NOMO-1 treated with DMSO at 0.1 percent for 48 hours (cell line): ENCODE measurements around the gene LIPE.
A peak's percentile ranks its signal among the peaks of the same experiment; 100 is the strongest.
"Not testable (repeated sequence)": the region's sequence is repeated elsewhere in the genome, so short reads cannot be mapped to it uniquely, and the experiment has no call there.

ENCODE experiments used
- DNase-seq: peaks from one replicate; lab custom pipeline; 2025; ENCODE audit not compliant: unreplicated experiment; lab: John Stamatoyannopoulos, UW

The LIPE gene, protein sequence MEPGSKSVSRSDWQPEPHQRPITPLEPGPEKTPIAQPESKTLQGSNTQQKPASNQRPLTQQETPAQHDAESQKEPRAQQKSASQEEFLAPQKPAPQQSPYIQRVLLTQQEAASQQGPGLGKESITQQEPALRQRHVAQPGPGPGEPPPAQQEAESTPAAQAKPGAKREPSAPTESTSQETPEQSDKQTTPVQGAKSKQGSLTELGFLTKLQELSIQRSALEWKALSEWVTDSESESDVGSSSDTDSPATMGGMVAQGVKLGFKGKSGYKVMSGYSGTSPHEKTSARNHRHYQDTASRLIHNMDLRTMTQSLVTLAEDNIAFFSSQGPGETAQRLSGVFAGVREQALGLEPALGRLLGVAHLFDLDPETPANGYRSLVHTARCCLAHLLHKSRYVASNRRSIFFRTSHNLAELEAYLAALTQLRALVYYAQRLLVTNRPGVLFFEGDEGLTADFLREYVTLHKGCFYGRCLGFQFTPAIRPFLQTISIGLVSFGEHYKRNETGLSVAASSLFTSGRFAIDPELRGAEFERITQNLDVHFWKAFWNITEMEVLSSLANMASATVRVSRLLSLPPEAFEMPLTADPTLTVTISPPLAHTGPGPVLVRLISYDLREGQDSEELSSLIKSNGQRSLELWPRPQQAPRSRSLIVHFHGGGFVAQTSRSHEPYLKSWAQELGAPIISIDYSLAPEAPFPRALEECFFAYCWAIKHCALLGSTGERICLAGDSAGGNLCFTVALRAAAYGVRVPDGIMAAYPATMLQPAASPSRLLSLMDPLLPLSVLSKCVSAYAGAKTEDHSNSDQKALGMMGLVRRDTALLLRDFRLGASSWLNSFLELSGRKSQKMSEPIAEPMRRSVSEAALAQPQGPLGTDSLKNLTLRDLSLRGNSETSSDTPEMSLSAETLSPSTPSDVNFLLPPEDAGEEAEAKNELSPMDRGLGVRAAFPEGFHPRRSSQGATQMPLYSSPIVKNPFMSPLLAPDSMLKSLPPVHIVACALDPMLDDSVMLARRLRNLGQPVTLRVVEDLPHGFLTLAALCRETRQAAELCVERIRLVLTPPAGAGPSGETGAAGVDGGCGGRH

DNA sequence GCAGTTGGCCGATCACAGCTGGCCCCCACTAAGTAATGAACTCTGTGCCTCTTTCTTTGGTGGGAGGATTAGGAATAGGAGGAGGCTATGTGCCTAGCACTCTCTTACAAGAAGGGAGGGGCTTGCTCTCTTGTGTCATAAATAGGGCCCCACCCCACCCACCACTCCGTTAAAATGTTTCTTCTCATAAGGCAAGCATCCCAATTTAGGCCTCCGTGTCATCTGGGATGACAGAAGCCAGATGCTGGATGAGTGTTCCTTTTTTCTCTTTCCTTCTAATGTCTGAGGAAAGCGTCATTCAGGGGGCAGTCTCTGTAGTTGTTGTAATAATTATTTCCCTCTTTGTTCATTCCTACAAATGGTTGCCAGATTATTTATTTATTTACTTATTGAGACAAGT lies at the start of gene LIPE:
TSS of gene LIPE (minus strand) at position 76 of the 400 bp plus-strand sequence. CDS start 239 bp downstream, outside the sequence.
- DNase-seq = no peak

DNA sequence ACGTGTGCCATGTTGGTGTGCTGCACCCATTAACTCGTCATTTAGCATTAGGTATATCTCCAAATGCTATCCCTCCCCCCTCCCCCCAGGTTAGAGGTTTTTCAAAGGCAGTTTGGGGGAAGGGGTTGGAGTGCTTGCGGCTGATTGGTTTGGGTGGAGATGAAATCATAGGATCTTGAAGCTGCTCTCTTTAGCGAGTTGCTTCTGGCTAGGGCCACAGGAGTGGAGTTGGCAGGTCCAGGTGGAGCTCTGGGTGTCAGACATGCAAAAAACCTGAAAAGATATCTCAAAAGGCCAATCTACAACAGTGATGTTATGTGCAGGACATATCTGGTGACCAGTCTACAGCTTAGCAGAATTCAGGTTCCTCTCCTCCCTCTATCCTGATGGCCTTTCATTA lies 48.2 kb upstream of the LIPE start:
- DNase-seq = no peak

DNA sequence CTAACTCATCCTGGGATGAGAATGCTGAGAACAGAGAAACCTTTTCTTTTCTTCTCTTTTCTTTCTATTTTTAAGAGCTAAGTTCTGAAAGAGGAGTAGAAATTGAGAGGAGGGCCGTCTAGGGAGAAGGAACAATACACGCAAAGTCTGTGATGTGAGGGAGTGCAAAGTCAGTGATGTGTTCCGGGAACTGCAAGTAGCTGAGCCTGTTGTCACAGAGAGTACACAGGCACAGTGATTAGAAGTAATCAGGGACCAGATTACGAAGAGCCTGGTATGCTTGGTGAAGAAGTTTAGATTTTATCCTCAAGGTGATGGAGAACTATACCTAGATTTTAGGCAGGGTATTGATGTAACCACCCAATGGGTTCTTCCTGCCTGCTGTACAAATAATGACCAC lies 47.6 kb upstream of the LIPE start:
- DNase-seq = no peak

DNA sequence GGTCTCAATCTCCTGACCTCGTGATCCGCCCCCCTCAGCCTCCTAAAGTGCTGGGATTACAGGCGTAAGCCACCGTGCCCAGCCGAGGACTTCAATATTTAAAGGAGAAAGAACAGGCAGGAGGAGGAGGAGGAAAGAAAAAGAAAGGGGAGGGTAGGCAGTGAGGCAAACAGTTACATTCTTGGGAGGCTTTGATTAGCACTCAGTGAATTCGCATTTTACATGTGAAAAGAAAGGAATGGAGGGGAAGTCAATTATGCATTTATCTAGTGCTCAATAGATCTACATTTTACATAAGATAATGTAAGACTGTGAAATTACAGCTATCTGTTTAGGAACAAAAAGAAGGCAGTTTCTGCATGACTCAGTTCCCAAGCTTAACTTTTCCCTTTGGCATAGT lies 46.5 kb upstream of the LIPE start:
- DNase-seq = no peak

DNA sequence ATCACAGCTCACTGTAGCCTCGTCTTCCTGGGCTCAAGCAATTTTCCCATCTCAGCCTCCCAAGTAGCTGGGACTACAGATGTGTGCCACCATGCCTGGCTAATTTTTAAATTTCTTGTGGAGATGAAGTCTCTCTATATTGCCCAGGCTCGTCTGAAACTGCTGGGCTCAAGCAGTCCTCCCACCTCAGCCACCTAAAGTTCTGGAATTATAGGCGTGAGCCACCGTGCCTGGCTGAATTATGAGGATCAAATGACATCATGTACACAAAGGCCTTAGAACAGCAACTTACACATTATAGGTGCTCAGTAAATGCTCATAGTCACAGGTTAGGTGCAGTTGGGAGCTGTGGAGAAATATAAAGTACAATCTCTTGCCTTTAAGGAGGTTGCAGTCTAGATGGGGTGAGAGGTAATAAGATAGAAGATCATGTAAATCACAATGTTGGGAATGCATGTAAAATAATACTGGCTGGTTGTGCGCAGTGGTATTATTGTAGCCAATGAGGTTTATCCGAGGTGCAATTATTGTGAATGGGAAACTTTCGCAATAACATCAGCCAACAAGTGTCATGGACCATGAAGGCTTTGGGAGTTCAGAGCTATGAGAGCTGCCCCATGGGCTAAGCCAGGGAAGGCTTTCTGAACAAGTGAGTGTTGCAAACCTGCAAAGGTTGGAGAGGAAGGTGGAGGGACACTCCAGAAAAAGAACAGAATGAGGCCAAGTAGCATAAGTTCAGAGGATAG lies 45.4 kb upstream of the LIPE start:
- no peak for DNase-seq

DNA sequence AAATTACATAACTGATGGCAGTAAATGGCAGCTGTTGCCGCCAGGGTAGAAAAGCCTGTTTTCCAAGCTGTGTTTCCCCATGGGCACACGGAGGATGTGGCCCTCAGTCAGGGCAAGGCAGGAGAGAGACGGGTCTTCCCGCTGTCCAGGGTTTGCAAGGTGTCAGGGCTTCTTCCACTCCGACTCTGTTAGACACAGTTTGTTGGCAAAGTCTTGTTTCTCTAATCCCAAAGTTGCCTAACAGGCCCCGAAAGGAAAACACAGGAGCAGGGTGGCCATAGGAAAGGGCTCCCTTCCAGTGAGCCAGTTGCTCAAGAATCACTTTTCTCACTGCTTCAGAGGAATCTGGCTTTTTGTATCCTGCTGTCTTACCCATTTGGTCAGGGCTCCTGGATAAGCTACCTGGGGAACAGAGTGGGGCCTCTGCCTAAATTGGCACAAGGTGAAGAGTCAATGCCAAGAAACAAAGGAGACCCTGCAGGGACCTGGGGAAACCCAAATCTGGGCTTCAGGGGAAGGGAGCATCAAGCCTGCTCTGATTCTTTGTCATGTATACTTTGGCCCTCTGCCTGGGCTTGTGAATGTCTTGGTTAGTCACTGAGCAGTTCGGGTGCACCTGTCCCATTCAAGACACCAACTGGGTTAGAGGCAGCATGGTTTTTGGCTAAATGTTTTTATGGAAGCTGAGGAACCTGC lies 44.5 kb upstream of the LIPE start:
- no peak for DNase-seq

DNA sequence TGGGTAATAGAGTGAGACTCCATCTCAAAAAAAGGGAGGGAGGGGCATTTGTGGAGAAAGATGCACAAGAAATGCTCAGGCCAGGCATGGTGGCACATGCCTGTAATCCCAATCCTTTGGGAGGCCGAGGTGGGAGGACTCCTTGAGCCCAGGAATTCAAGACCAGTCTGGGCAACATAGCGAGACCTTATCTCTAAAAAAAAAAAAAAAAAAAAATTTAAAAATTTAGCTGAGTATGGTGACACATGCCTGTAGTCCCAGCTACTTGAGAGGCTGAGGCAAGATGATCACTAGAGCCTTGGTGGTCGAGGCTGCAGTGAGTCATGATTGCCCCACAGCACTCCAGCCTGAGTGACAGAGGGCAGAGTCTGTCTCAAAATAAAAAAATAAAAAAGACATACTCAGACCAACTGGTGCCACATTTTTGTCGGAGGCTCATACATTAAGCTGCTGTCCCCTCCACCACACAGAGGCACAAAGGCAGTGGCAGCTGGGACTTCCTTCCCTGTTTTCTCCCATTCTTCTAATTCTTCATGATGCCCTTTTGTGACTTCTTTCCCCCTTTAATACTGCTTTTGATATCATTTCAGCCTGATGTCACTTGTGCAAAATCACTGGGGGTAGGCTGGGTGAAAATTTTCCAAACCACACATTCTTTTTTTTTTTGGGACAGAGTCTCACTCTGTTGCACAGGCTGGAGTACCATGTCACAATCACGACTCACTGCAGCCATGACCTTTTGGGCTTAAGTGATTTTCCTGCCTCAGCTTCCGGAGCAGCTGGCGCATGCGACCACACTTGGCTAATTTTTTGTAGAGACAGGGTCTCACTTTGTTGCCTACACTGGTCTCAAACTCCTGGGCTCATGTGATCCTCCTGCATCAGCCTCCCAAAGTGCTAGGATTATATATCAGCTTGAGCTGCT lies 42.4 kb upstream of the LIPE start:
- peak; percentile 41 for DNase-seq

DNA sequence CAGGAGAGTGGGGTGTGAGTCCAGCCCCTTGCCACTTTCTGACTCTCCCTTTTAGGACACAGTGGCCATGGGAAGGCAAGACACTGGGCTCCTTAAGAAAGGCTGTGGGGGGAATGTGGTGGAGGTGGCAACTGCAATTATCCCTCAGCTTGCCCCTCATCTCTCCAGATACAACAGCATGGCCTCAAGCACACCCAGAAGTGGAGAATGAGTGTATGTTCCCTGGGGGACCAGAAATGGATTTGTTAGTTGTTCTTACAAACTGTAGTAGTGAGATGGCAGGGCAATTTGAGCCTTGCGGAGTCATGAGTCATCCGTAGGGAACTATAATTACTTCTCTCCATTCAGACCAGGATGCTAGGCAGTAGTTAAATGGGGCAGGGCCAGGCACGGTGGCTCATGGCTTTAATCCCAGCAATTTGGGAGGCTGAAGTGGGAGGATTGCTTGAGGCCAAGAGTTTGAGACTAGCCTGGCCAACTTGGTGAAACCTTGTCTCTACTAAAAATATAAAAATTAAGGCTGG lies 41.1 kb upstream of the LIPE start:
- no peak for DNase-seq

DNA sequence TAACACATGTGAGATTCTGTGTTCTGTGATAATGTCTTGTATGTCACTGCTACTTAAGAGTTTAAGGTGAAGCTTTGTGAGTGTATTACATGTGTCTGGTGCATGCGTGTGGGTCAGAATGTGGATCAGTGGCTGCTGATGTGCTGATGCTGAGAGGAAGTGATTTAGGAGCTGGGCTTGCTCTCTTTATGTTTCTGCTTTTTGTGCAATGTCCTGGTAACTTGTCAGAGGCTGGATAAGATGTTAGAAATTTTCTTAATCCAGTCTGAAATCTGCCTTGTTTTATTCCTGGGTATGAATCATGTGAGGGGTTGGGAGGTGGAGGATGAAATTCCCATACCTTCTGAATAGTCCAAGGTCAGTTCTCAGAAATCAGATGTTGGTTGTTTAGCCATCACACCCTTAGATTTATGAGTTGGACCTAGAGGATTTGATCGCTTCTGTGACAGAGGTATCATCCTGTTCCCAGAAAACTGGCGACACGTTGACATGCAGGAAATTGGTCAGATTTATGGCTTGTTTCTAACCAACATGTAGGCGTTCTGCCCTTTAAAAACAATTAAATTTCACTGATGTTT lies 40.1 kb upstream of the LIPE start:
- DNase-seq = peak; percentile 50

DNA sequence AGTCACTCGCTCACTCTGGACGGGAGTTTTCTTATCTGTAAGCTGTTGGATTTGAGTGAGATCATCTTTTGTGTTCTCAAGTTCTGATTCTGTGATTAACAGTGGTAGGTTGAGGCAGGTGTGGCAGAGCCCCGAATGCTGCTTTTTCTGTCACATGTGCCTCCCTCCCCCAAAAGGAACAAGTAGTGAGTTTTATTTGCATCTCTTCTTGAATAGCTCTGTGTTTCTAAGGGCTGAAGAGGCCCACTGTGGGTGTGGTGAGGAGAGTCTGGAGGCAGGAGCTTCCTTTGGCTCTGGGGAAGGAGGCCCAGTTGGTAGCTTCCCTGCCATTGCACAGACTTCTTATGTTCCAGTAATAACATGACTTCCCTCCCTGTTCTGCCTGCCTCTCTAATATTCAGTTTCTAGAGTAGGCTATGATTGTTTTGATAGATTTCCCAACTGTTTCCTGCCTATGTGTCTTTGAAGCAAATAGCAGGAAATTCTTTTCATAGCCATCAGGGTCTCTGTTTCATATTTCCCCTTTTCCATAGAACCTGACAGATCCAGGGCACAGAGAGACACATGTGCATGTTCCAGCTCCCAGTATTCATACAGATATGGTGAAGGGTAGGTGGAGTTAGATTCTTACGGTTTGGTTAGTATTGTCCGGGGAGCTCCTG lies 39.5 kb upstream of the LIPE start:
- peak; percentile 23 for DNase-seq

DNA sequence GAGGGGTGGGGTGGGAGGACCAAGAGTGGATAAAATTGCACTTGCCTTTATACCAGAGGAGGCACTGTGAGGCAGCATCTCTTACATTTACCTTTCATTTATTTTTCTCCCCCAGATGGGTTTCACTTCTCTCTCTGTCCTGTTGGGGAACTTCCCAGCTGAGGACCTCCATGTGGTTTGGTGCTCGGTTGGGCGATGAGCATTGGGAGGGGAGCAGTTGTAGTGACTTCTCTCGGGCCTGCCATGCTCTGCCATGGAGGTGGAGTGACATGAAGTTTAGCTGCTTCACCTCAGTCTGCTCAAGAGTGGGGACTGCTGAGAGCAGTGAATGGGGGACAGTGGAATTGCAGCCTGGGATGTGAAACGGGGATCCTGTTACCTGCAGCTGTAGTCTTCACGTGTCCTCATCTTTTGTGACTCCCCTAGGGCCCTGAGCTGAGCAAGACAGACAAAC lies 38.7 kb upstream of the LIPE start:
- DNase-seq = peak; percentile 65

DNA sequence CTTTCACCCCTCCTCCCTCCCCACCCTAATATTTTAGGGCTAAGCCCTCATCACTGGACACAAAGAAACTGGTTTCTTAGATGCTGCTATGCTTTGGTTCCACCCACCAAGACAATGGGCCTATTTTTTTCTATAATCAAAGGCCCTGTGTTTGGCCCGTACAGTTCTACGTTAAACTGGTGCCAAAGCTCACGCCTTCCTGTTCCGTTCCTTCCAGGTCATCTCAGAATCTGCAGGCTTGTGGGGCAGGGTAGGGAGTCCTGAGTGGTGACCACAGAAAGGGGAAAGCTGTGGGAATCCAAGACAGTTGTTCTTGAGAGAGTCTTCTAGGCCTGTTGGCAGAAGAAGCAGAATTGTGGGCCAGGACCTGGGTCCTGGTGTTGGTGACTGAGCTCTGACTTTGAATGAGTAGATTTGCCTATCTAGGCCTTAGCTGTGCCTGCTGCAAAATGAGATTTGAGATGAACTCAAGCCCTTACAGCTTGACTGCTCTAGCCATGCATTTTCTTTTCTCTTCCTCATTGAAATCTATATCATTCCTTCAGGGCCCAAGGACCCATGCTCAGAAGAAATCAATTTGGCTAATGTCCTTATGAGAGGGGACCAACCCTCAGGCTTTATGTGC lies 34.6 kb upstream of the LIPE start:
- no peak for DNase-seq

DNA sequence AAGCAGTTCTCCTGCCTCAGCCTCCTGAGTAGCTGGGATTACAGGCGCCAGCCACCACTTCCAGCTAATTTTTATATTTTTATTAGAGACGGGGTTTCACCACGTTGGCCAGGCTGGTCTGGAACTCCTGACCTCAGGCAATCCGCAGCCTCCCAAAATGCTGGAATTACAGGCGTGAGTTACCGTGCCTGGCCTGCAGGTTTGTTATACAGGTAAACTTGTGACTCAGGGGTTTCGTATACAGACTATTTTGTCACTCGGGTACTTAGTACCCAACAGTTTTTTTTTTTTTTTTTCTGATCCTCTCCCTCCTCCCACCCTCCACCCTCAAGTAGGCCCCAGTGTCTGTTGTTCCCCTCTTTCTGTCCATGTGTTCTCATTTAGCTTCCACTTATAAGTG lies 34.0 kb upstream of the LIPE start:
- not testable (repeated sequence) for DNase-seq

DNA sequence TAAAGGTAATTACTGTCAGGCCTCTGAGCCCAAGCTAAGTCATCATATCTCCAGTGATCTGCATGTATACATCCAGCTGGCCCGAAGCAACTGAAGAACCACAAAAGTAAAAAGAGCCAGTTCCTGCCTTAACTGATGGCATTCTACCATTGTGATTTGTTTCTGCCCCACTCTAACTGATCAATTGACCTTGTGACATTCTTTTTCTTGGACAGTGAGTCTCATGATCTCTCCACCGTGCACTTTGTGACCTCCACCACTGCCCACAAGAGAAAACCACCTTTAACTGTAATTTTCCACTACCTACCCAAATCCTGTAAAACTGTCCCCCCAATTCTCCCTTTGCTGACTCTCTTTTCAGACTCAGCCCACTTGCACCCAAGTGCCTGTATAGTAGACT lies 32.7 kb upstream of the LIPE start:
- no peak for DNase-seq

DNA sequence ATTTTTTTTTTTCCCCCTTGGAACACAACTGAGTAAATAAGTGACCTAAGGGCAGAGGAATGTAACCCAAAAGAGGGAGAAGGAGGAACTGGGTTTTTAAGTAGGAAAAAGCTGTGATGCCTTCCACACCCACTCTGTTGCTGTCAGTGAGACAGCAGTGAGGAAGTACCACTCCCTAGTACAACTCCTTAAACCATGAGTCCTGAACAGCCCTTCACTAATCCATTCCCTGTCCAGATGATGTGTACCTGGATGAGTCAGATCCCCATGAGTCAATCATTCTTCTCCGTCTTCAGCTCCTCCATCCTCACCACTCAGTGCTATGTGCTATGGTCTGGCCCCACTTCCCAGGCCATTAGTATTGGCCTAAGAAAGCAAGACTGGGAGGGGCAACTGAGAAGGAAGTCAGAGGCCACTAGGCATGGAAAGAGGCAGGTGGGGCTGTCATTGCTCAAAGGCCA lies 28.5 kb upstream of the LIPE start:
- no peak for DNase-seq

DNA sequence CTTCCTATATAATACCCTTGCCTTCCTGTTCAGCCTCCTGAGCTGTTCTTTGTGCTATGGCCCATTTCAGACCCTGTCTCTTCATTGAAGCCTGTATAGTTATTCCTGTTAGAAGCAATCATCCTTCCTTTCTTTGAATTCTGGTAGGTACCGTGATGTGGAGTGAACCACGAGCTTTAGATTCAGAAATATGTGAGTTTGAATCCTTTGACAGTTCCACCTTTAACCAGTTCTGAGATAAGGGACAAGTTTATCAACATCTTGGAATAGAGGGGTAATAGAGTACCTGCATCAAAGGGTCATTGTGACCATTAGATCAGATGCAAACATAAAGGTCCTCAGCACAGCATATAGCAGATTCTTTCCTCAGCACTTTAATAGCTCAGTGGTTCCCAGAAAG lies 27.9 kb upstream of the LIPE start:
- DNase-seq = no peak

DNA sequence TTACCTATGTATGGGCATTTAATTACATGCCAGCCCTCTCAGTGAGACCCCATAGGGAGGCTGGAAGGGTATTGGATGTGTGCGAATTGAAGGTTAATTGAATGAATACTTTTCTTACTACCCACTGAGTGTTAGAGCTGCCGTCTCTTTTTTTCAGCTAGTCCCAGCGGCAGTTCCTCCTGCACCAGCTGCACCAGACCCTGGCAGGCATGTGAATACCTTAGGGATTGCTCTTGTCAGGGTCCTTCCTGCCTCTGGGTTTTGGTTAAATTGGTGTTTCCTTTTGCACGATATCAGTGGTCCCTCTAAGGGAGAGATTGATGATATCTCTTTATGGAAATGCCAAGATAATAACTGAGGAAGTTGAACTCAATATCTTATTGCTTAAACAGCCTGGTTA lies 25.4 kb upstream of the LIPE start:
- peak; percentile 27 for DNase-seq
